ENCODE results near the gene OR2AT4.
A peak's percentile ranks its signal among the peaks of the same experiment; 100 is the strongest.

Gene OR2AT4

DNA sequence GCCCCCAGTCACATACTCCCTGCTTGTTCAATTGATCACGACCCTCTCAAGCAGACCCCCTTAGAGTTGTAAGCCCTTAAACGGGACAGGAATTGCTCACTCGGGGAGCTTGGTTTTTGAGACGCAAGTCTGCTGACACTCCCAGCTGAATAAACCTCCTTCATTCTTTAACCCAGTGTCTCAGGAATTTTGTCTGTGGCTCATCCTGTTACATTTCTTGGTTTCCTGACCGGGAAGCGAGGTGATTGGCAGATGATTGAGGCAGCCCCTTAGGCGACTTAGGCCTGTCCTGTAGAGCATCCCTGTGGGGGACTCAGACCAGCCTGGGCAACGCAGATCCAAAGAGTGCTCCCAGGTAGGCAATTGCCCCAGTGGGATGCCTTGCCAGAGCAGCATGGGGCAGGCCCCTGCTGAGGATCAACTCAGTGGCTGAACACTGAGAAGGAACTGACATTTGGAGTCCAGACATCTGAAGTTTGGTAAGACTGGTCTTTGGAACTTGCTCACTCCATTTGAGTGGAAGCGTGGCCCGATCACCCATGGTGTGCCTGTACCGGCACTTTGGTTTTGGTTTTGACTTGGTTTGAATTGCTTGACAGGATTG lies 56.4 kb downstream of the OR2AT4 start:
- DNase-seq (ENCODE audit: low read depth, low spot score) = no peak
- no peak overlapping the region for H3K4me3 ChIP-seq (ENCODE audit: low read length)

DNA sequence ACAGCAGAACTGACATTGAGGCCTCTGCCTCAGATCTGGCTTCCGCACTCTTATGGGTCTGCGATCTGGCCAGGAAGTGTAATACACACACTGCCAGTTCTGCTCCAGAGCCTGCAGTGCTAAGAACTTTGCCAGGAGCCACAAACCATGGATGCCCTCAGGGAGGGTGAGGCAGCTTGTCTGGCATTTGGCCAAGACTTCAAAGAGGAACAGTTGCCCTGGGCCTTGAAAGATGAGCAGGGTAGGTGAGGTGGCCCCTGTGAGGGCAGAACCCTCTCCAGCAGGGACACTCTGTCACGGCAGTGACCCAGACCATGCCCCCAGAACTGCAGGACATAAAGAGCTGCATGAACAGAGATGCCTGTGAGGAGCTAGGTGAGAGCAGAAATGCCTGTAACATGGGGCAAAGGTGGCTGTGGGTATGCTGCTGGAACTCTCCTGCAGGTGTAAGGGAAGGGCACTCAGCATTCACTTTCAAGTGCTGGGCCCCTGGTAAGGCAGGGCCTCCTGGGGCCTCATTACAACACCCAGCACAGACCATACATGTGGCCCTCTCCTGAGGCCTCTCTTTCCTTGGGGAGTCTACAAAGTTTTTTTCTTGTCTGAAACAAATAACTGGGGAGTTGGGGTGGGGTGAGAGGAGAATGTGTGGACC lies 60.6 kb downstream of the OR2AT4 start:
- DNase-seq (ENCODE audit: low read depth, low spot score) = peak; percentile 42
- no peak overlapping the region for H3K4me3 ChIP-seq (ENCODE audit: low read length)

DNA sequence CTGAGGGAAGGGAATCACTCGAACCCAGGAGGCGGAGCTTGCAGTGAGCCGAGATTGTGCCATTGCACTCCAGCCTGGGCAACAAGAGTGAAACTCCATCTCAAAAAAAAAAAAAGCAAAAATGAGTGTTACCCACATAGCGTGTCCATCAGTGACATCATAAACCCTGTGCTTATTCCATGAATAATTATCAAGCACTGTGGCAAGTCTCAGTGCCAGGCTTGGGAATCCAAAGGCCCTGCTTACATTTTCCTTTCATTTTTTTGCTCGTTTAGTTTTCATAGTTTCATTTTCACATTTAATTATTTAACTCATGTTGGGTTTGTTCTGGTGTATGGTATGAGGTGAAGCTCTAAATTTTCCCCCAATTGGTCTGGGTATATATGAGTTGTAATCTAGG lies 61.4 kb downstream of the OR2AT4 start:
- H3K4me3 ChIP-seq (ENCODE audit: low read length) = no peak overlapping the region
- DNase-seq (ENCODE audit: low read depth, low spot score) = no peak

DNA sequence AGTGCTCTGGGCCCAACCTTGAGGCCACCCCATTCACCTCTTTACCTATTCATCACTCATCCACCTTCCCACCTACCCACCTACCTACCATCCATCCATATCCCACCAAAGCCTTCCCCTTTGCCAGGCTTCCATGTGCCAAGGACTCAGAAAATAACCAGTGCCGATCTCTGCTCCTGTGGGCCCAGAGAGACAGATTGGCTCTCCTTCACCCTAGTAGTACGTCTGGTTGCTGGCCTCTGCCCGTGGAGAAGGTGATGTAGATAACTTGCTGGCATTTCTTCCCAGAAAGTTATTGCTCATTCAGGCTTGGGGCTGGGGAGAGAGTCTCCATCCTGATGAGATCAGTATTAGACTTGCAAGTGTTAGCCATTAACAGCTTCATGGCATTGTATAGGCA lies 62.8 kb downstream of the OR2AT4 start:
- H3K4me3 ChIP-seq (ENCODE audit: low read length) = no peak overlapping the region

DNA sequence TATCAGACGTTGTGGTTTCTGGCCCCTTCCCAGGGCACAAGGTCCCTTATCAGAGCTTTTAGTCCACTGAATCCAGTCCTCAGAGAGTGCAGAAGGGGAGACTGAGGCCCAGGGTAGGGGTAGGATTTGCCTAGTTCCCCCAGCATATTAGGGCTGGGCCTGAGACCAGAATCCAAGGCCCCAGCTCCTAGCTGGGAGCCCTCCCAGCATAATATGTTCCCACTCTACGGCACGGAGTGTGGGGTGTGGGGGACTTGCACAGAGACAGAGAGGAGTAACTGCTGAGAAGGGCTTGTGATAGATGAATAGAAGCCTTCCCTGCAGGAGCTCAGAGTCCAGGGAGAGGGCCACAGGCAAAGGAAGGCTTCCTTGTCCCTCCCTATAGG lies 64.1 kb downstream of the OR2AT4 start:
- DNase-seq (ENCODE audit: low read depth, low spot score) = no peak
- no peak overlapping the region for H3K4me3 ChIP-seq (ENCODE audit: low read length)

More for the DNA sequence above, 62.8 kb downstream of the OR2AT4 start:
- no peak for DNase-seq (ENCODE audit: low read depth, low spot score)

DNA sequence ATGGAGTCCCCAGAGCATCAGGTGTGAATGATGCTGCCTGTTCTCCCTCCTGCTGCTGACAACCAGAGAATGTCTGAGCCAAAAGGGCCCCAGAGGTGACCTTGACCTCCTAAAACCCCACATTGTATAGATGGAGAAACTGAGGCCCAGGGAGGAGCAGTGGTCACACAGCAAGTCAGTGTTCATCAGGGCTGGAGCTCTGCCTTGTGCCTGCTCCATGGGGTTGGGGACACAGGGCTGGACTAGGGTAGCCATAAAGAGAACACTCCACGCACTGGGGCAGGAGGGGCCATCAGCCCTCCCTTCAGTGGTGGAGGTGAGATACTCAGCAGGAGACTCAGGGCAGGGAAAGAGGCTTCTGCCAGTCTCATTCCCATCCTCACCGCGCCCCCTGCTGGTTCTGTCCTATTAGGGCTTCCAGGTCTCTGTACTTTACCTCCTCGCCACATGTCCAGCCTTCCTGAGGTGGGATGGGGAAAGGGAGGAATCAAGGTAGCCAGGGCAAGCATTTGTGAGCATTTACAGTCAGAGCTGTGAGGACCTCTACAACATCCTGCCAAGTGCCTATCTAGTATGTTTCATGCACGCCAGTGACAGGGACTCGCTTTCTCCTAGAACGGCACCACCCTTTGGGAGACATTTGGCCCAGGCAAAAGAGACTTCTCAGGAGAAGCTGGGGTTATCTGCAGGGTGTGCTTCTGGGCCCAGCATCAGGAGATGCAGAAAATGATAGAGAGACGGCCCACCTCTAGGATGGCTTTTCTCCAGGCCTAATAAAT lies 64.7 kb downstream of the OR2AT4 start:
- no peak overlapping the region for H3K4me3 ChIP-seq (ENCODE audit: low read length)
- peak; percentile 42 for DNase-seq (ENCODE audit: low read depth, low spot score)
